ENCODE data around the gene SMR3B. TPM values are rescaled to one million over a fixed set of nuclear protein-coding genes. Genes with fewer than 3 reads are reported as not detected.

Gene SMR3B
- total RNA-seq, 1 experiment from 2014 or later, result not detected

DNA sequence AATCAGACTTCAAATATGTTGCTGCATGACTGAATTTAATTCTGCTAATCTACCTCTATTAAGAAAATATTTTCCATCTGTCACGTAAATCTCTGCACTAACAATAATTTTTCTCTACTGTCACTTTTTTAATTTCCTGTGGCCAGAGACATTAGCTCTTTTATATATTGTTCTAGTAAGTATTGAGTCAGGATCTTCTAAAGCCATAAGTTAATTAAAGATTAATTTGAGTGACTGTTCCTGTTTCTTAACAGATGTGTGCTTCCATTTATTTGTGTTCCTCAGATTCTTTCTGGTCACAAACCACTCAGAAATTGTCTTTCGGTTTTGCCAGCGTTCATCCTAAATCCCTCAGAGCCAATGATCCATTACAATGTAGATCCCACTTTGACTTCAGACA, 2.4 kb upstream of the SMR3B start:
- ChIA-PET POLR2A (no interaction called here), CTCF (no interaction called here)
- BruUV-seq (replicated peaks), result no TSS peak
- ATAC-seq (no peak), DNase-seq (ENCODE audit: low read depth, low spot score) (no peak)
- H3K9me3 ChIP-seq (ENCODE audit: control insufficient read depth, insufficient read depth, low read depth, low read length), result no peaks in the 10 kb centered on the region
- H3K4me1 ChIP-seq (ENCODE audit: control insufficient read depth, insufficient read depth, low read length), result no peaks in the 10 kb centered on the region
- intact Hi-C loops (cut with micrococcal nuclease; ENCODE audit: unreplicated experiment) (no loop called here), in situ Hi-C loops (cut with HindIII; ENCODE audit: low pct_unique_long_range_greater_than_20kb, low sequenced_read_pairs) (no loop called here)
- TF ChIP-seq POLR2AphosphoS5 (IDR thresholded peaks at IDR 0.05; ENCODE audit: low read depth, low read length) (no peak), TCF7L2 (IDR thresholded peaks at IDR 0.05; ENCODE audit: low read depth, low read length) (no peak), SIN3A (IDR thresholded peaks at IDR 0.05; ENCODE audit: borderline replicate concordance, insufficient read depth, low read depth, low read length) (no peak)
- TF ChIP-seq, protein P1, sequence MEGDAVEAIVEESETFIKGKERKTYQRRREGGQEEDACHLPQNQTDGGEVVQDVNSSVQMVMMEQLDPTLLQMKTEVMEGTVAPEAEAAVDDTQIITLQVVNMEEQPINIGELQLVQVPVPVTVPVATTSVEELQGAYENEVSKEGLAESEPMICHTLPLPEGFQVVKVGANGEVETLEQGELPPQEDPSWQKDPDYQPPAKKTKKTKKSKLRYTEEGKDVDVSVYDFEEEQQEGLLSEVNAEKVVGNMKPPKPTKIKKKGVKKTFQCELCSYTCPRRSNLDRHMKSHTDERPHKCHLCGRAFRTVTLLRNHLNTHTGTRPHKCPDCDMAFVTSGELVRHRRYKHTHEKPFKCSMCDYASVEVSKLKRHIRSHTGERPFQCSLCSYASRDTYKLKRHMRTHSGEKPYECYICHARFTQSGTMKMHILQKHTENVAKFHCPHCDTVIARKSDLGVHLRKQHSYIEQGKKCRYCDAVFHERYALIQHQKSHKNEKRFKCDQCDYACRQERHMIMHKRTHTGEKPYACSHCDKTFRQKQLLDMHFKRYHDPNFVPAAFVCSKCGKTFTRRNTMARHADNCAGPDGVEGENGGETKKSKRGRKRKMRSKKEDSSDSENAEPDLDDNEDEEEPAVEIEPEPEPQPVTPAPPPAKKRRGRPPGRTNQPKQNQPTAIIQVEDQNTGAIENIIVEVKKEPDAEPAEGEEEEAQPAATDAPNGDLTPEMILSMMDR (IDR thresholded peaks at IDR 0.05), result no peak
- TF ChIP-seq, protein P2, sequence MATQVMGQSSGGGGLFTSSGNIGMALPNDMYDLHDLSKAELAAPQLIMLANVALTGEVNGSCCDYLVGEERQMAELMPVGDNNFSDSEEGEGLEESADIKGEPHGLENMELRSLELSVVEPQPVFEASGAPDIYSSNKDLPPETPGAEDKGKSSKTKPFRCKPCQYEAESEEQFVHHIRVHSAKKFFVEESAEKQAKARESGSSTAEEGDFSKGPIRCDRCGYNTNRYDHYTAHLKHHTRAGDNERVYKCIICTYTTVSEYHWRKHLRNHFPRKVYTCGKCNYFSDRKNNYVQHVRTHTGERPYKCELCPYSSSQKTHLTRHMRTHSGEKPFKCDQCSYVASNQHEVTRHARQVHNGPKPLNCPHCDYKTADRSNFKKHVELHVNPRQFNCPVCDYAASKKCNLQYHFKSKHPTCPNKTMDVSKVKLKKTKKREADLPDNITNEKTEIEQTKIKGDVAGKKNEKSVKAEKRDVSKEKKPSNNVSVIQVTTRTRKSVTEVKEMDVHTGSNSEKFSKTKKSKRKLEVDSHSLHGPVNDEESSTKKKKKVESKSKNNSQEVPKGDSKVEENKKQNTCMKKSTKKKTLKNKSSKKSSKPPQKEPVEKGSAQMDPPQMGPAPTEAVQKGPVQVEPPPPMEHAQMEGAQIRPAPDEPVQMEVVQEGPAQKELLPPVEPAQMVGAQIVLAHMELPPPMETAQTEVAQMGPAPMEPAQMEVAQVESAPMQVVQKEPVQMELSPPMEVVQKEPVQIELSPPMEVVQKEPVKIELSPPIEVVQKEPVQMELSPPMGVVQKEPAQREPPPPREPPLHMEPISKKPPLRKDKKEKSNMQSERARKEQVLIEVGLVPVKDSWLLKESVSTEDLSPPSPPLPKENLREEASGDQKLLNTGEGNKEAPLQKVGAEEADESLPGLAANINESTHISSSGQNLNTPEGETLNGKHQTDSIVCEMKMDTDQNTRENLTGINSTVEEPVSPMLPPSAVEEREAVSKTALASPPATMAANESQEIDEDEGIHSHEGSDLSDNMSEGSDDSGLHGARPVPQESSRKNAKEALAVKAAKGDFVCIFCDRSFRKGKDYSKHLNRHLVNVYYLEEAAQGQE (IDR thresholded peaks at IDR 0.05; ENCODE audit: insufficient read depth in 1 of 2, low read depth in 2 of 2, low read length in 1 of 2), result no peak
- no peaks in the 10 kb centered on the region for H3K36me3 ChIP-seq (ENCODE audit: control insufficient read depth, insufficient read depth, low read length)
- H3K27me3 ChIP-seq (ENCODE audit: control insufficient read depth, insufficient read depth, low read length), result no peaks in the 10 kb centered on the region
- H3K4me3 ChIP-seq (ENCODE audit: low read depth in 2 of 2, low read length in 2 of 2), result no peak overlapping the region
- H3K27ac ChIP-seq (ENCODE audit: low read length), result no peak overlapping the region

DNA sequence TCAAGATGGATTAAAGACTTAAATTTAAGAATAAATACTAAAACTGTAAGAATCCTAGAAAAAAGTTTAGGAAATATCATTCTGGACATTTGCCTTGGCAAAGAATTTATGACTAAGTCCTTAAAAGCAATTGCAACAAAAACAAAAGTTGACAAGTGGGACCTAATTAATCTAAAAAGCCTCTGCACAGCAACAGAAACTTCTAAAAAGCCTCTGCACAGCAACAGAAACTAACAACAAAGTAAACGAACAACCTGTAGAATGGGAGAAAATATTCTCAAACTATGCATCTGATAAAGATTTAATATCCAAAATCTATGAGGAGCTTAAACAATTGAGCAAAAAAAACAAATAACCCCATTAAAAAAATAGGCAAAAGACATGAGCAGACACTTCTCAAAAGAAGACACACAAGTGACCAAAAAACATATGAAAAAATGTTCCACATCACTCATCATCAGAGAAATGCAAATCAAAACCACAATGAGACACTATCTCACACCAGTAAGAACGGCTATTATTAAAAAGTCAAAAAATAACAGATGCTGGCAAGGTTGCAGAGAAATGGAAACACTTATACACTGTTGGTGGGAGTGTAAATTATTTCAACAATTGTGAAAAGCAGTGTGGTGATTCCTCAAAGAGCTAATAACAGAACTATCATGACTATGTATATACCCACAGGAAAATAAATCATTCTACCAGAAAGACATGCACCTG, 9.3 kb downstream of the SMR3B start:
- no peaks in the 10 kb centered on the region for H3K4me1 ChIP-seq (ENCODE audit: control insufficient read depth, insufficient read depth, low read length)
- ATAC-seq (no peak), DNase-seq (ENCODE audit: low read depth, low spot score) (no peak)
- POLR2A ChIA-PET, result no interaction called here
- H3K36me3 ChIP-seq (ENCODE audit: control insufficient read depth, insufficient read depth, low read length), result no peaks in the 10 kb centered on the region
- H3K27ac ChIP-seq (ENCODE audit: low read length), result no peak overlapping the region
- H3K27me3 ChIP-seq (ENCODE audit: control insufficient read depth, insufficient read depth, low read length), result no peaks in the 10 kb centered on the region
- H3K9me3 ChIP-seq (ENCODE audit: control insufficient read depth, insufficient read depth, low read depth, low read length), result no peaks in the 10 kb centered on the region
- TF ChIP-seq, protein P1 (IDR thresholded peaks at IDR 0.05), result no peak
- TF ChIP-seq, protein P2 (IDR thresholded peaks at IDR 0.05; ENCODE audit: insufficient read depth in 1 of 2, low read depth in 2 of 2, low read length in 1 of 2), result no peak
- TF ChIP-seq TCF7L2 (IDR thresholded peaks at IDR 0.05; ENCODE audit: low read depth, low read length) (no peak), POLR2AphosphoS5 (IDR thresholded peaks at IDR 0.05; ENCODE audit: low read depth, low read length) (no peak), SIN3A (IDR thresholded peaks at IDR 0.05; ENCODE audit: borderline replicate concordance, insufficient read depth, low read depth, low read length) (no peak)
- intact Hi-C loops (cut with micrococcal nuclease; ENCODE audit: unreplicated experiment), result no loop called here
- no TSS peak for BruUV-seq (replicated peaks)
- in situ Hi-C loops (cut with HindIII; ENCODE audit: low pct_unique_long_range_greater_than_20kb, low sequenced_read_pairs), result no loop called here
- no peak overlapping the region for H3K4me3 ChIP-seq (ENCODE audit: low read depth in 2 of 2, low read length in 2 of 2)
- CTCF ChIA-PET, result no interaction called here

Data from Panc1 (cell line).